GM21576 (cell line): ENCODE data around the gene FLNA.
A peak's percentile ranks its signal among the peaks of the same experiment; 100 is the strongest.

Source experiments
- ATAC-seq: cut with Tn5 transposase; IDR thresholded peaks from one replicate; pipeline ENCODE4 v1.9.1; 2021; ENCODE audit warnings: mild to moderate bottlenecking, moderate library complexity; ENCODE audit not compliant: unreplicated experiment

Gene FLNA

DNA sequence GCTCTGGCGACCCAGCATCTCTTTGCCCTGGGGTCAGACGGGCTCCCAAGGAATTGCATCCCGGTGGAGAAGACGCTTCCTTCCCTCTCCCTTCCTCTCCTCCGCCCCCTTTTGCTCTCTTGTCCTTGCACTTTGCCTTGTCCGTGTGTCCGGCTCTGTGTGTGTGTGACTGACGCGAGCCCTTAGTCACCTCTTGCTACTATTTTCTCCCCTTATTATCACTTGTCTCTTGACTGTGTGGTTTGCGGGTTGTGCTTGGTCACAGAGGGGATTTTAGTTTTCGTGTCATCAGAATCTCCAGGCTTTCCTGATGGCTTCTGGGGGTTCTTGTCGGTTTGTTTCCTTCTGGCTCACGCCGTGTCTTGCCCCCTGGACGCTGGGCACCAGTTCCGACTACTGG lies 31.4 kb downstream of the FLNA start:
- peak; percentile 11 for ATAC-seq

DNA sequence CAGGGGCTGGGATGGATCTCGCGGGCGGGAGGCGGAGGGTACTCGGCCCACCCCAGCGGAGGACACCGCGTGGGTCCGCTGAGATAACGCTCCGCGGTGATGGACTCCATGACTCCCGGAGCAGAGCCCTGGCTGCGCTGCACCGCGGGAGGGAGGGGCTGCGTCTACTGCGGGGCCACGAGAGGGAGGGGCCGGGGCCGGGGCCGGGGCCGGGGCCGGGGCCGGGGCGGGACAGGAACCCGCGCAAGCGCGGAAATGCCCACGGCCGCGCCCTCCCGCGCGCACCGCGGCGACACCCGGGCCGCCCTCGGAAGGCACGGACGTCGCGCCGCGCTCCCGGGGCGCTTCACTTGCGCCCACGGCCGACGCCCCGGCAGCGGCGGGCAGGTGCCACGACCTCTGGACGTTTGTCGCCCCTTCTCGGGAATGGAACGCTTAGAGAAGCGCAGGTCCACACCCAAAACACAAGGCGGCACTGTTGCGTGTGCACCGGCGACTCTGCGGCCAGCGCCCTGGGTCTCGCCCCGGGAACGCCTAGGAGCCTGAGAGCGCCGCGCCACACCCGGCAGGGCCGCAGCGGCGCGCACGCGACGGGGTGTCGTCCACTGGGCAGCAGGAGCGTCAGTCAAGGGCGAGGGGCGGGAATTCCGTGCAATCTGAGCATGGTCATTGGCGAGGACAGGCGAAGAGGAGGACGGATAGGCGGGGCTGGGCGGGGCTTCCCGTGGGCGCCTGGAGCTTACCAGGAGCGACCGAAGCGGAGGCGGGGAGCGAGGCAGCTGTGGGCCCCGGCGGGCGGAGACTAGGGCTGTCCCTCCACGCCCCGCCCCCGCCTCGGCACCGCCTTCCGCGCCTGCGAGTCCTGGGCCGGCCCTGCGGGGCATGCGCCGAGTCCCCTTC lies 32.8 kb downstream of the FLNA start:
- peak; percentile 68 for ATAC-seq

DNA sequence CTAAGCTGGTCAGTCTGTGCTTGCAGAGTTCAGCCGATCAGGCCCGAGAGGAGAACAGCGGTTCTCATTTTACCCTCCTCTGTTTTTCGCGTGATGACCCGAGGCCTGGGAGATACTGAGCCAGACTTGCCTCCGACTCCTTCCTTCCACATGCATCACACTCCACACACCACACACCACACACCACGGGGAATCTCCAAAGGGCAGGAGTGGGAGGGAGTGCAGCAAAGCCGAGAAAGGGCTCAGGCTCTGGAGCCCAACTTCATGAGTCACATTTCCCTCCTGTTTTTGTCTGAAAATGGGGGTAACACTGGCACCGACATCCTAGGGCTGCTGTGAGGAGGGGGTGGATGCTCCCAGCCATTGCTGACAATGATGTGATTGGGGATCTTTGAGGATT lies 39.9 kb downstream of the FLNA start:
- ATAC-seq: no peak

DNA sequence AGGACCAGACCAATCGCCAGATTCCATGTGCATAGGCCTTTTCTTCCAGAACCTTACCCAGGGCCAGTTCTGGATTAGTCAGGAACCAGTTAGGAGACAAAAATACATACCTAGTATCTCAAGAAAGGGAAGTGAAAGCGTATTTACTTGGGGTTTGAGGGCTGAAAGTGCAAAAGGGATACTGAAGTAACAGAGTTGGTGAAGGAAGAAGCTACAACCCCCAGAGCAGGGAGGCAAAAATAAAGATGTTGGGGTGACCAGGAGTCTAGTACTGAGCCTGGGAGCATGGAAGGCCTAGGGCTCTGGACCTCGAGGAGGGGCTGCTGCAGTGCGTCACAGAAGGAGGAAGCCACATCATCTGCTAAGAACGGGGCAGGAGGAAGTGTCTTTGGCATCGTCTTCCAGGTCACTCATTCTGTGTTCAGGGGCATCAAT lies 40.6 kb downstream of the FLNA start:
- ATAC-seq: peak; percentile 77

DNA sequence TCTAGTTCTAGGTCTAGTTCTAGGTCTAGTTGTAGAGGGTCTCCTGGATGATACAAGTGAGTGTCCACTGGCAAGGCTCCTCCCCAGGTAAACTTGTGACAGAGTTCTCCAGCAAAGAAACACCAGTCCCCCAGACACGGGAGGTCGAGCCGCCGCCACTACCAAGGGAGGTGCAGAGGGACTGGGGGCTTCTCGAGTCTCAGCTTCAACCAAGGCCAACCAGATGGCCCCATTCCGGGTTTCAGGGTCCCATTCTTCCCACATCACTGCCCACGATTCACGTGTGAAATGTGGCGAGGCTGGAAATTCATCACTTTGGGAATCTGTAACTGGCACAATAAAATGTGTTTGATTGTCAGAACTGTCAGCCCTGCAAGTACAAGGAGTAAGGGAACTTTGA lies 41.3 kb downstream of the FLNA start:
- ATAC-seq: no peak

DNA sequence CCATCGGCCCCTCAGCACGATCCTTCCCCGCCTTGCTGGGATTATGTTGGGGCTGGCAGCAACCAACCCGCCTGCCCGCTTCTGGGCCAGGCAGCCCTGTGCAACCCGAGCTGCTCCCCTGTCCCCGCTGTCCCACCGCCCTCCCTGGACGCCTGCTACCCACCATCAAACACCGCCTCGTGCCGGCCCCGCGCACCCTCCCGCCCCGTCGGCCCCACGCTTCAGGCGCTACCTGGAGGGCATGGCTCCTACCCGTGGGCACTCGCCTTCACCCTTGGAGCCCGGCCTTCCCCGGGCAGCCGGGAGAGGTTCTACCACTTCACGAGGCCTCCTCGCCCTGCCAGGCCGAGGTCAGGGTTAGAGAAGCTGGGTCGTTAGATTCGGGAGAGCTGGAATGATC lies 41.9 kb downstream of the FLNA start:
- ATAC-seq: no peak

DNA sequence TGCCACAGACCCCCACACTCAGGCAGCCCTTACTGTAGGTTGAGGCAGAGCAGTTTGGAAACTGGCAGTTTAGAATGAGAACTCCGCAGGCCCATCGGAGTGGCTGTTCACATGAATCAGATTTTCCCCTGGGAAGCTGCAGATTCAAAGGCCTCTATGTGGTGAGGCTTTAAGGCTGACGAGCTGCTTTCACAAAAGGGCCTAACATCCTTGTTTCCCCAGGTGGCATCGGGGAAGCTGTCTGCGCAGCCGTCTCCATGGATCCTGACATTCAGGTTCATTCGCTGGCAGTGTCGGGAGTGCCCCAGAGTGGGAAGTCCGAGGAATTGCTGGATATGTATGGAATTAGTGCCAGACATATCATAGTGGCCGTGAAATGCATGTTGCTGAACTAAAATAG lies 45.1 kb downstream of the FLNA start:
- ATAC-seq: no peak

DNA sequence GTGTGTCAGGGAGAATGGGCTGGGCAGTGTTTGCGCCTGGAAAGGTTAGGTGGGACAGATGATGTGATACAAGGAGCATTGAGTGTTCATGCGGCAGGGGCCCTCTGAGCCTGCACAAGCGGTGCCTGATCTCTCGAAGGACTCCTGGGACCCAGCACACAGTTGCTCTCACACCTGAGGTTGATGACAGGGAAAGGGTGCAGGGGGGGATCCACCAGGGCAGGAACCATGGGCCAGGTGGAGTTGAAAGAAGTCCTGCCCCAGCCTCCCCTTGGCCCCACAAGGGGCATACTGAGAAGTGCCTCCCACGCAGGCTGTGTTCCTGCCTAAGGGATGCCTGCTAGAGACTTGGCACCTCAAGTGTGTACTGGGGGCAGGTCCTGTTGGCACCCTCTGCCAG lies 45.8 kb downstream of the FLNA start:
- ATAC-seq: no peak

DNA sequence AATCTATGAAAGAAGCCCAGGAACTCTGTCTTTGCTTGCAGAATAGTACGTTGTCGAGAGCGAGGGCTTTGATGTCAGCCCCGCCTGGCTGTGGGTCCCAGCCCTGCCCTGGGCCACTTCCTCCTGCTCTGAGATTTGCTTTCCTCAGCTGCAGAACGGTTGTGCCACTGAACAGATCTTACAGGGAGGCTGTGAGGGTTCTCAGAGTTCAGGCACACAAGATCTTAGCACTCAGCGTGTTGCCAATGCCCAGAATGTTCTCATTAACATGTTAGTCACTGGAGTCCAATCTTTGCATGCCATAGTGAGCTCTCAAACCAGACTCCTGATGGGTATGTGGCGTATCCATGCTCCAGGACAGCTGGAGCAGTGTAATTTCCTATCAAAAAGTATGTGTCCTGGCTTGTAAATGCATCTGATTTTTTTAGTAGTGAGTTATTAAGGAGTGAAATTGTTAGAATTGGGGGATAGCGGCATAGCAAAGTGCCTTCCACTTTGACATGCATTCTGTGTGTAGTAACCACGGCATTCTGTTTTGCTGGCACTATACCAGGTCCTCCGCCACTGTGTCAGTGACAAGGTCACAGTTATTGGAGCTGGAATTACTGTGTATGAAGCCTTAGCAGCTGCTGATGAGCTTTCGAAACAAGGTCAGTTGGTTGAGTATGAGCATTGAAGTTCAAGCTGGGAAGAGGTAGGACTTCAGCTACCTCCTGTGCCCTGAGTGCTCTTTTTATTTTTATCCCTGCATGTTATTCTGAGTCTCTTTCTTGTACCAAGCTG lies 47.2 kb downstream of the FLNA start:
- ATAC-seq: no peak

DNA sequence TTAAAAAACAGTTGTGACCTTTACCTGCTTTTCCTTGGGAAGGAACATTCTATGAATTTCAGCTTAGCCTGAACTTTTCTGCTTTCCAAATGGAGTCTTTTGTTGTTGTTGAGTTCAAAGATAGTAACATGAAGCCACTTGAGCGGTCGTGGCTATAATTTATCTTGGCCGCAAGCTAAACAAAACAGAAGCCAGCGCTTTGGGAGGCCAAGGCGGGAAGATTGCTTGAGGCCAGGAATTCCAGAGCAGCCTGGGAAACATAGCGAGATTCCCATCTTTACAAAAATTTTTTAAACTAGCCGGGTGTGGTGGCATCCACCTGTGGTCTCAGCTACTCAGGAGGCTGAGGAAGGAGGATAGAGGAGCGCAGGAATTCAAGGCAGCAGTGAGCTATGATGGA lies 48.9 kb downstream of the FLNA start:
- ATAC-seq: no peak

DNA sequence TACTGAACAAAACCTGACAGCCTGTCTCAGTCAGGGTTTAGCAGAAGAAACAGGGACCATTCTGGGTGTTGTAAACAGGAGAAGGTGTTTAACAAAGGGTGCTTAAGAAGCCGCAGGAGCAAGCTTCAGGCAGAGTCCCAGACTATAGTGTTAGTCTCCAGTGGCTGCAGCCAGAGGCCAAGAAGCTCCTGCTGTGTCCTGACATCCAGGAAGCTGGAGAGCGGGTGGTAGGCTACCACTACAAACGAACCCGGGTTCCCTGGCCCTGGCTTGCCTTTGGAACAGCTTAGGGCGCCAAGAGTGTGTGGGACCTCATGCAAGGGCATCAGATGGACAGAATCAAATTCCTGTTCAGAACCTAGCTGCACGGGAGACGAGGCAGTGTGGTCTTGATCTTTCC lies 50.9 kb downstream of the FLNA start:
- ATAC-seq: no peak

DNA sequence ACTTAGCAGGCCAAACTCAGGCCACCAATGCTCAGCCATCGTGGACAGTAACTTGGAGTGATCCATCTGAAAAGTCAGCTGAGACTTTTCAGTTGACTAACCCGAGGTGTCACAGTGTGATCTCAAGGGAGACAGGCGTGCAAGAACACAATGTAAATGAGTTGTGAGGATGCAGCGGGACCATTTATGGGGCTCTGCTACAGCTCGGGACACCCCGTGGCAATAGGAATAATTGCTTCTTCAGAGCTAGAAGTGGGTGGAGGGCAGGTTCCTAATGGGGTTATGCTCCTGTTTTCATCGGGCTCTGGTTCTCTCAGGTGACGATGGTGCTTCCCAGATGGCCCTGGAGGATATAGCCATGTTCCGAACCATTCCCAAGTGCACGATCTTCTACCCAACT lies 51.5 kb downstream of the FLNA start:
- ATAC-seq: no peak

DNA sequence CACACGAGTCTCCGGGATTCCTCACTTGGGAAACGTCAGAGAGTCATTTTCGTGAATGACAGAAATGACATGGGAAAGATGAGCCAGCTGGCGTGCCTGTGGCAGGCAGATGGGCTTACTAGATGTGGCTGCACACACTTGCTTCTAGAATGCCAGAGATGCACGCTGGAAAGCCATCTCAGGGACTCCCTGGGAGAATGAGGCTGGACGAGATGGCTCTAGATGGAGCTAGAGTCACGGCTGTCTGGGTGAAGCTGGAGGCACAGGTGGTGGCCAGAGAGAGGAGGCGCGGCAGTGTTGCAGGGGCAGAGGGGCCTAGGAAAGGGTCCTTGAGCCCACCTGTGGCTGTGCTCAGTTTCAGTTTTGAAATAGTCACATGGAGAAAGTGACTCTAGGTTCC lies 52.8 kb downstream of the FLNA start:
- no peak for ATAC-seq

DNA sequence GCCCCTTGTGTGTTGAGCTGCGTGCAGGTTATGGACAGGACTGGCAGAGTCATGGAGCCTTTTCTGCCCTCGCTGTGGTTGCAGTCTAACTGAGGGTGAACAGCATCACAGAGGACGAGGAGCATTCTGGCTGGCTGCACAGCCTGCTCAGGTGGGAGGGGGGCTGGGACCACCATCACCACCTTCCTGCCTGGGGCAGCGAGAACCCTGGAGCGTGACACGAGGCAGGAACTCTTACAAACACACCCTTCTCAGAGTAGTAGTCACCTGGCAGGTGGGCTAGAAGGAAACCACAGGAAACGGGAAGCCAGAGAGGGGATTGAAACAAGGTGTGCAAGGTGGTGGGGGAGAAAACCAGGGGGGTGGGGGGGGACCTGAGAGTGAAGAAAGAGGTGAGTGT lies 53.3 kb downstream of the FLNA start:
- no peak for ATAC-seq

DNA sequence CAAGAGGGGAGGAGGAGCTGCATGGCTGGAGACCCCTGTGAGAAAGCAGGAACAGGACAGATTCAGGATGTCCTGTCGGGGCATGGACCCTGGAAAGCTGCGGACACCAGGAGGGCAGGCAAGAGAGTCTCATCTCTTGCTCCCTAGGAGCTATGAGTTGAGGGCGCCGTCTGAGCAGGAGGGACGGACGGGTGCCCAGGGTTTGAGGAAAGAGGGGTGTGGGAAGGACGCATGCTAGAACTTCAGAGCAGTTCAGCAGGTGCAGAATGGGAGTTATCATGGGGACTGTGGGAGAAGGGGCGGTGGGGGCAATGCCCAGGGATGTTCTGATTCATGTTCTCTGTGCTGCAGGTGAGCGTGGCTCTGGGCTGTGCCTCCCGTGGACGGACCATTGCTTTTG lies 54.0 kb downstream of the FLNA start:
- no peak for ATAC-seq

DNA sequence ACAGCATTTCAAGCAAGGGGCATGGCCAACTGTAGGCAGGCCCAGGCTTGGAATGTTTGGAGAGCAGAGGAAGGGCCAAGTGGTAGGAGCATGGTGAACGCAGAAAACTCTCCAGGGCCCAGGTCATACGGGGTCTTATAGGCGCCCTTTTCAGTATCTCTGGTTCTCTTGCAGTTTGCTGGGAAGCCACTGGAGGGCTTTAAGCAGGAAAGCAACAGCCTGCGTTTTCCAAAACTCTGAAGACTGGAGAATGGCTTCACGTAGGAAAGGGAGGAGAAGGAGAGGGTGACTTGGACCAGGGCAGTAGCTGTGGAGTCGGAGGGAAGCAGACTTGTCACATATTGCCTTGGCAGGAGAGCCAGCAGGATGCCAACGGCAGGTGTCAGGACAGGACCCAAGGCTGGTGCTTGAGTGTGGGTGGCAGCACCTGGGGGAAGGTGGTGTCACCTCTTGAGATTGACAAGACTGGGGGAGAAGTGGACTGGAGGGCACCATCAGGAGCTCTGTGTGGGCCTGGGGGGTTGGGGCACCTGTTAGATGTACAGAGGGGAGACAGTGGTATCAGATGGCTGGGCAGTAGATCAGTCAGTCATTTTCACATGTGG lies 56.9 kb downstream of the FLNA start:
- no peak for ATAC-seq

DNA sequence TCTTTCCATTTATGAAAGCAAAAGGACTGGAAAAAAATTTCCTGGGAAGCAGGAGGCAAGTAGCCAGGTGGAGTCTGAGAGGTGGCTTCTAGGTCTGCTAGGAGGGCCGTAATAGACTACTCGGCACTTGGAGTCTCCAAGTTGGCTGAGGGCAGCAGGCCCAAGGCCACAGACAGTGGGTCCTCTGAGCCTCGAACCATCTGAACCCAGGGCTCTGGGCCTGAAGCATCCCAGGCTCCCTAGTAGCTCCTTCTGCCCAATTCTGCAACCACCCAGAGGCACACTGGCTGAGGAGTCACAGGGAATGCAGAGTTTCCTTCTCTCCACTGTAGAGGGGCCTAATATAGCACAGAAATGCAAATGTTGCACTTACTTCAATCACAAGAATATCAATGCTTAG lies 59.0 kb downstream of the FLNA start:
- no peak for ATAC-seq

DNA sequence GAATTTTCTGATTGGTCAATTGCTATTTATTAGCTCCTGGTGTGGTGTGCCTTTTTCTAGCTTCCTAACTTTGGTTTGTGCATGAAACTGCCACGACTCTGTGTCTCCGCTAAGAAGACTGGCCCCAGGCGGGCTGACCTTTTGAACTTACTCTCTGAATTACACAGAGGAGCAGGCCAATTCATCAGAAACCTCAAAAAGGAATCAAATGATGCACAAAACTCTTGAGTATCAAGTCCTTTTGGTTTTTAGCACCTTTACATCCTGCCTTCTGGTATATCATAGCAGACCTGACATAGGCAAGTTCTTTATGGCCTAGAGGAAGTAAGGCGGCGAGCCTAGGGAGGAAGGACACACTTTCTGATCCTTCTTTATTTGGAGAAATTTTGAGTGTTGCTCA lies 61.3 kb downstream of the FLNA start:
- no peak for ATAC-seq

DNA sequence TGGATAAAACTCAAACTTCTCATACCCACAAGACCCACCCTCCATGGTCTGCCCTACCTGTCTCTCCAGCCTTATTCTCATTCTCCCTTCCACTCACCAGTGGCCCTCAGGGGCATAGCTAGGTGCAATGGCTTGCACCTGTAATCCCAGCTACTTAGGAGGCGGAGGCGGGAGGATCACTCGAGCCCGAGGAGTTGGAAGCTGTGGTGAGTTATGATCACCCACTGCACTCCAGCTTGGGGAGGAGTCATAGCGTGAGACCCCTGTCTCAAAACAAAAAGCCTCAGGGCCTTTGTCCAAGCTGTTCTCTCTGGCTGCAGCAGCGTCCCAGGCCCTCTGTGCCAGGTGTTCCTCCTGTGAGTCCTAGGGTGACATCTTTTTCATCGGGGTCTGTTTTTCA lies 62.3 kb downstream of the FLNA start:
- ATAC-seq: no peak

DNA sequence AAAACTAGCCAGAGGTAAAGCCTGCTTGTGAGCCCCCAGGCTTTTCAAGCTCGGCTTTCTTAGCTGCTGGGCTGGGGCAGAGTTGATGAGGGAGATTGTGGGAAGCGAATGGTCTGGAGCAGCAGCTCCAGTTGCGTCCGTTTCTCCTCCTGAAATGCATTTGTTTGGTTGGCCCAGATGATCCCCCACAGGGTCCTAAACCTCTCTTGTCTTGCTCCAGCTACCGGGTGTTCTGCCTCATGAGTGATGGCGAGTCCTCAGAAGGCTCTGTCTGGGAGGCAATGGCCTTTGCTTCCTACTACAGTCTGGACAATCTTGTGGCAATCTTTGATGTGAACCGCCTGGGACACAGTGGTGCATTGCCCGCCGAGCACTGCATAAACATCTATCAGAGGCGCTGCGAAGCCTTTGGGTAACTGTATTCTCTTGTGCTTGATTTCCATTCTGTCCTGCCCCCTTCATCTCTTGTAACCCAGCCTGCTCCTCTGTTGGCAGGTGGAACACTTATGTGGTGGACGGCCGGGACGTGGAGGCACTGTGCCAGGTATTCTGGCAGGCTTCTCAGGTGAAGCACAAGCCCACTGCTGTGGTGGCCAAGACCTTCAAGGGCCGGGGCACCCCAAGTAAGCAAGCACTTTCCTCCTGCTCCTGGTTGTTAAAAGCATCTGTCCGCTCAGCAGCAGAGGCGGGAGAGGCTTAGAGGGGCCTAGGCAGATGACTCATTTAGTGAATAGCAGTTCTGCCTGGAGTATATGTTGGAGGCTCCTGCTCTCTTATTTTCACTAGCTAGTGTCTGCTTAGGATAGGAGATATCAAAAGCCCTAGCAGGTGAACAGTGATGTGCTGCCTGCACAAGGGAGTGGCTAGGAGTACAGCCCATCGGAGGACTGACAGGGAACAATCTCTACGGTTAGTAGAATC lies 63.6 kb downstream of the FLNA start:
- ATAC-seq: no peak
